Tibial artery (tissue), 4 donors: ENCODE measurements around the gene SLC20A1.

Source experiments
- DNase-seq, 2 donors: peaks; one replicate each; pipeline ENCODE4 v3.0.0-alpha.2; 2019
- H3K27ac ChIP-seq, 2 donors: fragments of 200-600 bp; sonication (generic) in 1 of 2; 1 replicate in 1 of 2; 2 replicates in 1 of 2; pipeline ENCODE4 v1.5.1; 2018 to 2019; ENCODE audit warnings: mild to moderate bottlenecking in 1 of 2
- H3K27me3 ChIP-seq, 2 donors: fragments of 200-600 bp; sonication (generic) in 1 of 2; one replicate each; pipeline versions ENCODE4 v1.5.1 to v1.6.0; 2016 to 2019
- H3K36me3 ChIP-seq, 3 donors: fragments of 200-600 bp; sonication (generic) in 2 of 3; one replicate each; pipeline ENCODE4 v1.5.1; 2016 to 2019; ENCODE audit warnings: mild to moderate bottlenecking in 2 of 3
- H3K4me1 ChIP-seq, 4 donors: fragments of 200-600 bp; sonication (generic) in 2 of 4; 1 replicate in 3 of 4; 2 replicates in 1 of 4; pipeline ENCODE4 v1.5.1; 2016 to 2019
- H3K4me3 ChIP-seq, 2 donors: fragments of 200-600 bp; sonication (generic) in 1 of 2; 1 replicate in 1 of 2; 2 replicates in 1 of 2; pipeline ENCODE4 v1.5.1; 2018 to 2019; ENCODE audit warnings: mild to moderate bottlenecking in 2 of 2
- H3K9me3 ChIP-seq, 3 donors: fragments of 200-600 bp; sonication (generic) in 1 of 3; one replicate each; pipeline ENCODE4 v1.5.1; 2016 to 2019
- CTCF ChIP-seq, 2 experiments: fragments of 200-600 bp in 1 of 2; fragments of 450-650 bp in 1 of 2; IDR thresholded peaks; one replicate each; pipeline ENCODE4 v1.5.1; 2017 to 2019; ENCODE audit warnings: antibody characterized with exemption in 2 of 2, mild to moderate bottlenecking in 1 of 2, moderate library complexity in 1 of 2
- intact Hi-C: fragments of 100-400 bp; cut with DNase I; formaldehyde crosslinking; loops from one replicate; pipeline ENCODE4 v1.15.0; 2023; ENCODE audit warnings: low total_unique reads

SLC20A1 gene

GRCh38 chr2:112634874-112635157, 10.9 kb upstream of the SLC20A1 start:
- Histone ChIP-seq H3K9me3 (no peaks in the 10 kb centered on the region), H3K27ac (no peak overlapping the region), H3K36me3 (no peaks in the 10 kb centered on the region), H3K27me3 (peaks cover 0 to 9% of the 10 kb centered on the region in 2 donors), H3K4me3 (no peak overlapping the region), H3K4me1 (peaks cover 0 to 8% (median 3%) of the 10 kb centered on the region in 4 donors)
- peak in 1 of 2 donors; percentile 44 for DNase-seq
- TF ChIP-seq CTCF (IDR thresholded peaks at IDR 0.05): no peak
- intact Hi-C loops: no loop called here

GRCh38 chr2:112636605-112637288, 9.0 kb upstream of the SLC20A1 start:
- Histone ChIP-seq H3K36me3 (no peaks in the 10 kb centered on the region), H3K27me3 (peaks cover 0 to 9% of the 10 kb centered on the region in 2 donors), H3K4me3 (no peak overlapping the region), H3K4me1 (peaks cover 0 to 8% (median 2%) of the 10 kb centered on the region in 4 donors), H3K27ac (no peak overlapping the region), H3K9me3 (no peaks in the 10 kb centered on the region)
- intact Hi-C loops: no loop called here
- no peak for DNase-seq
- TF ChIP-seq CTCF (IDR thresholded peaks at IDR 0.05): no peak

- Histone ChIP-seq H3K27ac (no peak overlapping the region), H3K27me3 (peaks cover 0 to 5% of the 10 kb centered on the region in 2 donors), H3K9me3 (no peaks in the 10 kb centered on the region), H3K4me3 (no peak overlapping the region), H3K36me3 (no peaks in the 10 kb centered on the region), H3K4me1 (peaks cover 0 to 8% (median 2%) of the 10 kb centered on the region in 4 donors)
- DNase-seq: no peak
- TF ChIP-seq CTCF (IDR thresholded peaks at IDR 0.05): no peak
- intact Hi-C loops: no loop called here
These were observed 8.5 kb upstream of the SLC20A1 start for GRCh38 chr2:112637289-112637660.

- peaks cover 0 to 20% (median 7%) of the 10 kb centered on the region in 4 donors for H3K4me1 ChIP-seq
- intact Hi-C loops: loop anchor here (10.0 kb wide), 1 partner anchor 55 kb away; the partner anchor contains the start of gene CHCHD5
- peak overlapping the region in 1 of 2 donors; percentile 27 for H3K27ac ChIP-seq
- no peaks in the 10 kb centered on the region for H3K36me3 ChIP-seq
- DNase-seq: no peak
- no peak overlapping the region for H3K4me3 ChIP-seq
- H3K9me3 ChIP-seq: no peaks in the 10 kb centered on the region
- TF ChIP-seq CTCF (IDR thresholded peaks at IDR 0.05): no peak
- H3K27me3 ChIP-seq: no peaks in the 10 kb centered on the region
These were observed 5.8 kb upstream of the SLC20A1 start for GRCh38 chr2:112639936-112640335.

GRCh38 chr2:112640467-112640799, 5.3 kb upstream of the SLC20A1 start:
- intact Hi-C loops: loop anchor here (10.0 kb wide), 1 partner anchor 56 kb away; the partner anchor contains the start of gene CHCHD5
- Histone ChIP-seq H3K4me3 (no peak overlapping the region), H3K9me3 (no peaks in the 10 kb centered on the region), H3K36me3 (no peaks in the 10 kb centered on the region), H3K27me3 (no peaks in the 10 kb centered on the region), H3K27ac (peak overlapping the region in 1 of 2 donors; percentile 27), H3K4me1 (peaks cover 0 to 20% (median 8%) of the 10 kb centered on the region in 4 donors)
- no peak for TF ChIP-seq CTCF (IDR thresholded peaks at IDR 0.05)
- DNase-seq: no peak
